Mammary epithelial cell (primary cell): ENCODE results near the gene FRAT2.

Source experiments
- EZH2 ChIP-seq: IDR thresholded peaks from 2 replicates; pipeline ENCODE4 v1.6.1; 2012; ENCODE audit warnings: low read length, inconsistent platforms, borderline replicate concordance
- TF ChIP-seq, protein P1 (sequence below), 2 donors: IDR thresholded peaks in 1 of 2; conservative IDR thresholded peaks in 1 of 2; 2 replicates each; pipeline ENCODE4 v1.5.1; 2011 to 2012; ENCODE audit warnings: inconsistent platforms in 2 of 2, low read length in 2 of 2, mild to moderate bottlenecking in 2 of 2, control low read depth in 1 of 2, low read depth in 1 of 2; ENCODE audit not compliant: insufficient read depth in 1 of 2; ENCODE audit errors: extremely low read depth in 1 of 2

DNA sequence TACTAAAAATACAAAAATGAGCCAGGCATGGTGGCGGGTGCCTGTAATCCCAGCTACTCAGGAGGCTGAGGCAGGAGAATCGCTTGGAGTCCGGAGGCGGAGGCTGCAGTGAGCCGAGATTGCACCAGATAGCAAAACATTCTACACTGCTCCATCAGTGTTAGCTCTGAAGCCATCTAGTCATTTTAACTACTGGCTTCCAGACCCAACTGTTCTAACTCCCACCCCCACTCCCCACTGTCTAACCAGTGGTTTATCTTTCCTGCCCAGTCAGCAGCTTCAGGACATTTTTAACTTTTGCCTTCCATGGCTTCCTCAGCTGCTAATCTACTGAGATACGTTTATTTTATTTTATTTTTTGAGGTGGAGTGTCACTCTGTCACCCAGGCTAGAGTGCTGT, 21.6 kb downstream of the FRAT2 start:
- TF ChIP-seq, protein P1, sequence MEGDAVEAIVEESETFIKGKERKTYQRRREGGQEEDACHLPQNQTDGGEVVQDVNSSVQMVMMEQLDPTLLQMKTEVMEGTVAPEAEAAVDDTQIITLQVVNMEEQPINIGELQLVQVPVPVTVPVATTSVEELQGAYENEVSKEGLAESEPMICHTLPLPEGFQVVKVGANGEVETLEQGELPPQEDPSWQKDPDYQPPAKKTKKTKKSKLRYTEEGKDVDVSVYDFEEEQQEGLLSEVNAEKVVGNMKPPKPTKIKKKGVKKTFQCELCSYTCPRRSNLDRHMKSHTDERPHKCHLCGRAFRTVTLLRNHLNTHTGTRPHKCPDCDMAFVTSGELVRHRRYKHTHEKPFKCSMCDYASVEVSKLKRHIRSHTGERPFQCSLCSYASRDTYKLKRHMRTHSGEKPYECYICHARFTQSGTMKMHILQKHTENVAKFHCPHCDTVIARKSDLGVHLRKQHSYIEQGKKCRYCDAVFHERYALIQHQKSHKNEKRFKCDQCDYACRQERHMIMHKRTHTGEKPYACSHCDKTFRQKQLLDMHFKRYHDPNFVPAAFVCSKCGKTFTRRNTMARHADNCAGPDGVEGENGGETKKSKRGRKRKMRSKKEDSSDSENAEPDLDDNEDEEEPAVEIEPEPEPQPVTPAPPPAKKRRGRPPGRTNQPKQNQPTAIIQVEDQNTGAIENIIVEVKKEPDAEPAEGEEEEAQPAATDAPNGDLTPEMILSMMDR (conservative IDR thresholded peaks at IDR 0.05 in 1 of 2, IDR thresholded peaks at IDR 0.05 in 1 of 2; ENCODE audit: extremely low read depth in 1 of 2, insufficient read depth in 1 of 2, low read depth in 1 of 2, low read length in 2 of 2), result no peak
- TF ChIP-seq EZH2, result no peak
